Measurements from ENCODE around the gene ZSCAN5B.

ZSCAN5B gene

GRCh38 chr19:56144831-56145230 lies 52.8 kb downstream of the ZSCAN5B start:
- no peak for DNase-seq (ENCODE audit: low read depth)

- DNase-seq (ENCODE audit: low read depth) = no peak
Observed at GRCh38 chr19:56144376-56144775, 53.2 kb downstream of the ZSCAN5B start.

GRCh38 chr19:56142897-56143434 lies 54.6 kb downstream of the ZSCAN5B start:
- DNase-seq (ENCODE audit: low read depth) = no peak

GRCh38 chr19:56142087-56142787 lies 55.3 kb downstream of the ZSCAN5B start:
- DNase-seq (ENCODE audit: low read depth) = no peak

- no peak for DNase-seq (ENCODE audit: low read depth)
Observed at GRCh38 chr19:56141417-56141993, 56.1 kb downstream of the ZSCAN5B start.

GRCh38 chr19:56140583-56141416 lies 56.8 kb downstream of the ZSCAN5B start, which contains the start of gene ZNF444:
ZNF444 (plus strand) TSS chr19:56141287; CDS start chr19:56146912, 5,625 bp downstream.
- peak; percentile 99 for DNase-seq (ENCODE audit: low read depth)

- no peak for DNase-seq (ENCODE audit: low read depth)
Observed at GRCh38 chr19:56139847-56140582, 57.6 kb downstream of the ZSCAN5B start.

Measured in GM04504 (cell line).